ENCODE results near the gene EEFSEC. TPM values are rescaled to one million over a fixed set of nuclear protein-coding genes. Genes with fewer than 3 reads are reported as not detected.

Gene EEFSEC
- total and polyA plus RNA-seq, 2 of the 8 experiments (the other 6 are each of a cell fraction or from before 2014, with no cell fraction given), result 13.1 to 19.8 TPM

GRCh38 chr3:128435058-128435457, 281.8 kb downstream of the EEFSEC start (continued):
- TF ChIP-seq TCF12 (IDR thresholded peaks at IDR 0.05; ENCODE audit: low read depth, low read length) (no peak), SIRT6 (IDR thresholded peaks at IDR 0.05; ENCODE audit: low read length) (no peak), GTF2F1 (IDR thresholded peaks at IDR 0.05; ENCODE audit: borderline replicate concordance, low read depth, low read length) (no peak), JUND (IDR thresholded peaks at IDR 0.05; ENCODE audit: low read length) (no peak), KDM5A (IDR thresholded peaks at IDR 0.05; ENCODE audit: low read length) (no peak), CHD1 (IDR thresholded peaks at IDR 0.05; ENCODE audit: low read depth, low read length) (no peak)
